ENCODE data around the gene FARP1. TPM values are rescaled to one million over a fixed set of nuclear protein-coding genes. Genes with fewer than 3 reads are reported as not detected.
A peak's percentile ranks its signal among the peaks of the same experiment; 100 is the strongest.

Gene FARP1
- total RNA-seq, 1 donor from 2014 or later: 128 TPM

GRCh38 chr13:98157188-98157587 is 14.3 kb downstream of the FARP1 start:
- no peak overlapping the region for H3K4me3 ChIP-seq (ENCODE audit: insufficient read depth, low read depth, low read length)
- H3K9me3 ChIP-seq (ENCODE audit: insufficient read depth, low read depth, low read length): no peaks in the 10 kb centered on the region
- TF ChIP-seq, protein P1, sequence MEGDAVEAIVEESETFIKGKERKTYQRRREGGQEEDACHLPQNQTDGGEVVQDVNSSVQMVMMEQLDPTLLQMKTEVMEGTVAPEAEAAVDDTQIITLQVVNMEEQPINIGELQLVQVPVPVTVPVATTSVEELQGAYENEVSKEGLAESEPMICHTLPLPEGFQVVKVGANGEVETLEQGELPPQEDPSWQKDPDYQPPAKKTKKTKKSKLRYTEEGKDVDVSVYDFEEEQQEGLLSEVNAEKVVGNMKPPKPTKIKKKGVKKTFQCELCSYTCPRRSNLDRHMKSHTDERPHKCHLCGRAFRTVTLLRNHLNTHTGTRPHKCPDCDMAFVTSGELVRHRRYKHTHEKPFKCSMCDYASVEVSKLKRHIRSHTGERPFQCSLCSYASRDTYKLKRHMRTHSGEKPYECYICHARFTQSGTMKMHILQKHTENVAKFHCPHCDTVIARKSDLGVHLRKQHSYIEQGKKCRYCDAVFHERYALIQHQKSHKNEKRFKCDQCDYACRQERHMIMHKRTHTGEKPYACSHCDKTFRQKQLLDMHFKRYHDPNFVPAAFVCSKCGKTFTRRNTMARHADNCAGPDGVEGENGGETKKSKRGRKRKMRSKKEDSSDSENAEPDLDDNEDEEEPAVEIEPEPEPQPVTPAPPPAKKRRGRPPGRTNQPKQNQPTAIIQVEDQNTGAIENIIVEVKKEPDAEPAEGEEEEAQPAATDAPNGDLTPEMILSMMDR (IDR thresholded peaks at IDR 0.05; ENCODE audit: insufficient read depth, low read depth, low read length): no peak
- no peak for TF ChIP-seq EZH2 (IDR thresholded peaks at IDR 0.05; ENCODE audit: insufficient read depth, low read length)
- peaks cover 20% of the 10 kb centered on the region for H3K4me1 Mint-ChIP-seq (ENCODE audit: low read depth, unreplicated experiment)
- peaks cover 6% of the 10 kb centered on the region for H3K36me3 Mint-ChIP-seq (ENCODE audit: low read depth, unreplicated experiment)
- H3K79me2 ChIP-seq (ENCODE audit: insufficient read depth, low read length): peaks cover 89% of the 10 kb centered on the region
- H3K36me3 ChIP-seq (ENCODE audit: insufficient read depth, low read length): no peaks in the 10 kb centered on the region
- peaks cover 59% of the 10 kb centered on the region for H4K20me1 ChIP-seq (ENCODE audit: insufficient read depth, low read length)
- no peak overlapping the region for H3K27ac ChIP-seq (ENCODE audit: low read depth, low read length)
- no peaks in the 10 kb centered on the region for H3K4me1 ChIP-seq (ENCODE audit: insufficient read depth, low read length)
- no peaks in the 10 kb centered on the region for H3K9me3 Mint-ChIP-seq (ENCODE audit: unreplicated experiment)
- peak overlapping the region; percentile 15 for H3K27ac Mint-ChIP-seq (ENCODE audit: unreplicated experiment)
- H2AFZ ChIP-seq (ENCODE audit: low read depth, low read length): no peak overlapping the region
- no peak overlapping the region for H3K9ac ChIP-seq (ENCODE audit: low read length)
- no peak for FAIRE-seq
- DNase-seq (ENCODE audit: low read depth): no peak
- no peak overlapping the region for H3K4me2 ChIP-seq (ENCODE audit: low read length)
- peak overlapping the region; percentile 8 for H3K4me3 Mint-ChIP-seq (ENCODE audit: unreplicated experiment)
- no peaks in the 10 kb centered on the region for H3K27me3 ChIP-seq (ENCODE audit: insufficient read depth, low read length)
- no peaks in the 10 kb centered on the region for H3K27me3 Mint-ChIP-seq (ENCODE audit: low read depth, unreplicated experiment)

DNA sequence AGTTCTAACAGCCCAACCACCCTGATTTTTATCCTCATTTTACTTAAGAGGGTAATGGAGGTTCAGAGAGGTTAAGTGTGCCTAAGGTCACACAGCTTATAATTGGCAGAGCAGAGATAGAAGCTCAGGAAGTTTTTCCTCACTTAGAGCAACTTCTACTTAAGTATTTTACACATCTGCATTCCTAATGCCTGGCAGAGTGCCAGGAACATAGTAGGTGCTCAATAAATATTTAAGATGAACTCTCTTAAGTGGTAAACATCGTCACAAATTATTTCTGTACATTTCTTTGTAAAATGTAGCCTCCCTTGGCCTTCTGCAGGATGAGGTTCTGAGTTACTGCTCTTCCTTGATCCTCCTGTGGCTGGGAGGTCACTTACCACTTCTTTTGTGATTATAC is 14.7 kb downstream of the FARP1 start:
- Histone ChIP-seq H3K4me2 (ENCODE audit: low read length) (no peak overlapping the region), H2AFZ (ENCODE audit: low read depth, low read length) (no peak overlapping the region), H3K4me1 (ENCODE audit: insufficient read depth, low read length) (no peaks in the 10 kb centered on the region), H3K4me3 (ENCODE audit: insufficient read depth, low read depth, low read length) (no peak overlapping the region), H3K79me2 (ENCODE audit: insufficient read depth, low read length) (peaks cover 89% of the 10 kb centered on the region), H3K27me3 (ENCODE audit: insufficient read depth, low read length) (no peaks in the 10 kb centered on the region), H3K36me3 (ENCODE audit: insufficient read depth, low read length) (no peaks in the 10 kb centered on the region), H3K27ac (ENCODE audit: low read depth, low read length) (no peak overlapping the region), H4K20me1 (ENCODE audit: insufficient read depth, low read length) (peaks cover 59% of the 10 kb centered on the region), H3K9ac (ENCODE audit: low read length) (no peak overlapping the region), H3K9me3 (ENCODE audit: insufficient read depth, low read depth, low read length) (no peaks in the 10 kb centered on the region)
- no peak overlapping the region for H3K4me3 Mint-ChIP-seq (ENCODE audit: unreplicated experiment)
- TF ChIP-seq, protein P1 (IDR thresholded peaks at IDR 0.05; ENCODE audit: insufficient read depth, low read depth, low read length): no peak
- no peak for TF ChIP-seq EZH2 (IDR thresholded peaks at IDR 0.05; ENCODE audit: insufficient read depth, low read length)
- no peaks in the 10 kb centered on the region for H3K9me3 Mint-ChIP-seq (ENCODE audit: unreplicated experiment)
- no peak for DNase-seq (ENCODE audit: low read depth)
- H3K36me3 Mint-ChIP-seq (ENCODE audit: low read depth, unreplicated experiment): peaks cover 6% of the 10 kb centered on the region
- peaks cover 20% of the 10 kb centered on the region for H3K4me1 Mint-ChIP-seq (ENCODE audit: low read depth, unreplicated experiment)
- FAIRE-seq: peak; percentile 65
- no peaks in the 10 kb centered on the region for H3K27me3 Mint-ChIP-seq (ENCODE audit: low read depth, unreplicated experiment)
- no peak overlapping the region for H3K27ac Mint-ChIP-seq (ENCODE audit: unreplicated experiment)

DNA sequence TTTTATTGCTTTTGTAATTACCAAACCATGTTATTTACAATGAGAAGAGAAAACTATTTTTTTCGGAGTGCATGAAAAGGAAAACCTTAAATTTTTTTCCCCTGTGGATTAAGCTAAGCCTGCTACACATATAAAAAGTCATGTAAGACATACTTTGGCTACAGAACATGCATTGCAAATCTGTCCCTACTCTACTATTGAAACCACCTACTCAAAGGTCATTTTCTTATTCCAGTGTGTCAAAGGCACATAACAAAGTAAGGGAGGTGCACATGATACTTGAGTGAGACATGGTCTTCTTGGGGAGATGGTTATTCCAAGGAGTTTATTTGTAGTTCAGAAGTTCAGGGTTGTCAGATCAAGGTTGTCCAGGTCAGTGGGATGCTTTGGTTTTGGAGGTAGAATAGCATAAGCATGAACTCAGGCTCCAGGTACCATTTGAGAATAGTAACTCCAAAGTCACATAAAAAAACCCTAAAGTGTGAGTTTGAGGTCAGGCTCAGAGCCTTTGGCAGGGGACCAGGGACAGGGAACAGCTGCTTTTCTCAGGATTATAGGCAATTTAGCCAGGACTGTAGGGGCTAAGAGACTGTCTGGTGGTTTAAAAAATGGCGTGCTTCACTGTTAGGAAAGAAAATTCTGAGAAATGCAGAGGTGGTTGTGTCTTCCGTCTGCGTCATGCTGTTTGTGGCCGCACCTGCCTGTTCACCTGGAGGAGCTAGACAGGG is 15.4 kb downstream of the FARP1 start:
- no peak for TF ChIP-seq EZH2 (IDR thresholded peaks at IDR 0.05; ENCODE audit: insufficient read depth, low read length)
- TF ChIP-seq, protein P1 (IDR thresholded peaks at IDR 0.05; ENCODE audit: insufficient read depth, low read depth, low read length): no peak
- Histone ChIP-seq H3K9me3 (ENCODE audit: insufficient read depth, low read depth, low read length) (no peaks in the 10 kb centered on the region), H3K79me2 (ENCODE audit: insufficient read depth, low read length) (peaks cover 92% of the 10 kb centered on the region), H3K27me3 (ENCODE audit: insufficient read depth, low read length) (no peaks in the 10 kb centered on the region), H3K27ac (ENCODE audit: low read depth, low read length) (no peak overlapping the region), H3K4me2 (ENCODE audit: low read length) (no peak overlapping the region), H4K20me1 (ENCODE audit: insufficient read depth, low read length) (peaks cover 61% of the 10 kb centered on the region), H3K4me3 (ENCODE audit: insufficient read depth, low read depth, low read length) (no peak overlapping the region), H3K9ac (ENCODE audit: low read length) (no peak overlapping the region), H2AFZ (ENCODE audit: low read depth, low read length) (no peak overlapping the region), H3K36me3 (ENCODE audit: insufficient read depth, low read length) (no peaks in the 10 kb centered on the region), H3K4me1 (ENCODE audit: insufficient read depth, low read length) (no peaks in the 10 kb centered on the region)
- DNase-seq (ENCODE audit: low read depth) (no peak), FAIRE-seq (no peak)
- Mint-ChIP-seq H3K36me3 (ENCODE audit: low read depth, unreplicated experiment) (peaks cover 8% of the 10 kb centered on the region), H3K4me3 (ENCODE audit: unreplicated experiment) (no peak overlapping the region), H3K9me3 (ENCODE audit: unreplicated experiment) (no peaks in the 10 kb centered on the region), H3K27ac (ENCODE audit: unreplicated experiment) (no peak overlapping the region), H3K27me3 (ENCODE audit: low read depth, unreplicated experiment) (no peaks in the 10 kb centered on the region), H3K4me1 (ENCODE audit: low read depth, unreplicated experiment) (peaks cover 20% of the 10 kb centered on the region)

Measured in astrocyte (in vitro differentiated cells and primary cell).